ENCODE measurements around the gene HRAS. TPM values are rescaled to one million over a fixed set of nuclear protein-coding genes. Genes with fewer than 3 reads are reported as not detected.

HRAS gene
- total RNA-seq, 1 donor from 2014 or later = 45.2 TPM

DNA sequence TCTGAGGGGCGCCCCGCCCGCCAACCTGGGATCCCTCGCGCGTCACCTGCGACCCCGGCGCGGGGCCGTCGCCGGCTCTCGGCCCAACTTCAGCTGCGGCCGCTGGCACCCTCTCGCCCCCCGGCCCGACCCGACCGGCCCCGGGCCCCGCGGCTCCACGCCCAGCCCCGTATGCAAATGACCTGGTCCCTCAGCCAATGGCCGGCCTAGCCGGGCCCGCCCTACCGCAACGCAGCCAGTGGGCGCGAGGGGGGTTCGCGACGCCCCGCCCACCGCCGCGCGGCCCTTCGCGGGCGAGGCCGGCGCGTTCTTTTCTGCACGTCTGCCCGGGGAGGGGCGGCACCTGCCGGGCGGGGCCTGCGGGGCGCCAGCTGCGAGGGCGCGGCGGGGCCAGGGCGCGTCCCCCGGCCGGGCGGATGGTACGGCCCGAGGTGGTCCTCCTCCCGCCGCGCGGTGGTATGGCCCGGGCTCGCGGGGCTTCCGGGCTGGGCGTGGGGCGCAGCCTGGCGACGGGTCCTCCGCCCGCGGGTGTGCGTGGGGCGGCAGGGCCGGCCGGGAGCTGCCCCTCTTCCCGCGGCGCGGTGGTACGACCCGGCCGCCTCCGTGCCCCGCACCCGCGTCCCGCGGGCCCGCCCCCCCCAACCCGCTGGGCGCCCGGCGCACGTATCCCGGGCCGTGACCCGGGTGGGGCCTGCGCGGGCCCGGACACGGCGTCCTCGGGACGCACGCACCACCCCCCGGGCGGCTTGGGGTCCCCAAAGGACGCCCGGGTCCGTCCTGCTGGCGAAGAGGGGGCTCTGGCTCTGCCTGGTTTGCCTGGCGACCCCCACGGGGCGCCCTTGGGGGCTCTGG is 33.2 kb upstream of the HRAS start:
- ATAC-seq (peak; percentile 91), DNase-seq (ENCODE audit: low spot score) (peak; percentile 94)
- intact Hi-C loops (cut with DNase I) = no loop called here

GRCh38 chr11:567629-568292 is 32.4 kb upstream of the HRAS start:
- intact Hi-C loops (cut with DNase I) = no loop called here
- ATAC-seq = peak; percentile 3
- DNase-seq (ENCODE audit: low spot score) = no peak

DNA sequence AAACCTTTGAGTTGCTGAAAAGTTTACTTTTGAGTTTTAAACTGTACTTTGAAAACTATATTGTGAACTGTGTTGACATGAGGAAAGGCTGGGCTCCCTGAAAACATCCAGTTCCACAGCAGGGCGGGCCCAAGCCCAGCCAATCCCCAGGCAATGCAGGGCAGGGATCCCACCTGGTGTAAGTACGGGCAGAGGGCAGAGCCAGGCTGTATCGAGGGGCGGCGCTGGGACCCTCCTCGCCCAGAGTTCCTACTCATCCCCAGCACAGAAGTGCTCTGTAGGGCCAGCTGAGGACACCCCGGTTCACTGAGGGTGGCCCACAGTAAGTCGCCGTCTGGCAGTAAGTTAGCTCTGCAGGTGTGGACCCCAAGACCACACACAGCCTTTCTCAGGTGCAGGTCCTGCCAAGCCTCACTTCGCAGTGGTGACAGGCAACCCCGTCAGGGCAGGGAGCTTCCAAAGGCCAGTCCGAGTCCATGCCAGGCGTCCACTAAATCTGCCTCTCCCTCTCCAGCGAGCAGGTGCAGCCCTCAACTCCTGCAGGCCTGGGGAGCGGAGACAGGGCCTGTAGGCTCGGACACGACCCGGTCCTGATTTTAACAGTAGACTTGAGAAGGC is 31.7 kb upstream of the HRAS start:
- DNase-seq (ENCODE audit: low spot score) = no peak
- ATAC-seq = no peak
- intact Hi-C loops (cut with DNase I) = no loop called here

DNA sequence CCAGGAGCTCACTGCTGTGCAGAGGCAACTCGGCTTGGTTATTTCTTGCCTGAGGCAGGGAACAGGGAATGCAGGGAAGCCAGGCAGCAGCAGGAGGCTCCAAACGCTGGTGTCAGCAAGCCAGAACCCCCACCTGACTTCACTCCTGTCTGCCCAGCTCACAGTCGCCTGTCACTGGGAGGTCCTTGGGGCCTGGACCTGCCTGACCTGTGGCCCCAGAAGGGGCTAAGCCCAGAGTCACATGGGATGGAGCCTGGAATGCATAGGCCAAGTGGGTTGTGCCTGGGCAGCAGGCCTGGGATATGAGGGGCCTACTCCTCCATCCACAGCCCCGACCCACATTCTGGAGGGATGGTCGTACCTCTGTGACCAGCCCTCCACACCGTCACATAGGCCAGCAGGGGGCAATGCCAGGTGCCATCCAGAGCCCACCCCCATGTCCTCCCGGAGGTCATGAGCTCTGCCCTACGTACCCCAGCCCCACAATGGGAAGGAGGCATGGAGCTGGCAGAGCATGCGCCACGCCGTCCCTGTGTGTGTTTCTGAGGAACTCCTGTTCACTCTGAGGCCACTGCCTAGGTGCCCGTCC is 30.6 kb upstream of the HRAS start:
- ATAC-seq = no peak
- intact Hi-C loops (cut with DNase I) = no loop called here
- DNase-seq (ENCODE audit: low spot score) = no peak

DNA sequence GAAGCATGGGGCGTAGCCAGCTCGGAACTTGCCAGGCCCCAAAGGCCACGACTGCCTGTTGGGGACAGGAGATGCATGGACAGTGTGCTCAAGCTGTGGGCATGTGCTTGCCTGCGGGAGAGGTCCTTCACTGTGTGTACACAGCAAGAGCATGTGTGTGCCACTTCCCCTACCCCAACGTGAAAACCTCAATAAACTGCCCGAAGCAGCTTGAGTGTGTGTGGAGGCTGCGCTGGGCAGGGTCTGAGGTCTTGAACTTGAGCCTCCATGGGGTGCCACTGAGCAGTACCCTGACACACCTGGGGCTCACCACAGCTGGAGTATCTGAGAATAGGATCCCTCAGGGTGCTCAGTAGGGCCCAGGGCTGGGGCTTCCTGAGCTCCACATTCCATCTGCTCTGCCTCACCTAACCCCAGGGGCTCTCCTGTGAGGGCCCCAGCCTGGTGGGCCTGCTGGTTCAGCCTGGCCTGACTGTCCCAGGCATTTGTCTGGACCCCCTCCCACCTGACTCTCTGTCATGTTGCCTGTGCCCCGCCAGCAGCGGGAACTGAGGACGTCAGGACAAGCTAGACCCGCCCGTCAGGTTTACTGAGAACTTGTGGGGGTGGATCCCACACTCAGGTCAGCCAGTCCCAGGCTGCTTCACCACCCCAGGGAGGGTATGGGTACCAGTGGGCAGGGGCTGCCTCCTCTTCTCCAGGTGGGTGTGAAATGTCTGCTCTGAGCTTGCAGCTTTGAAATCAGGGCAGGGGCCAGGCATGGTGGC is 28.6 kb upstream of the HRAS start:
- ATAC-seq = no peak
- intact Hi-C loops (cut with DNase I) = no loop called here

GRCh38 chr11:563066-563811 is 27.9 kb upstream of the HRAS start:
- no peak for DNase-seq (ENCODE audit: low spot score)
- ATAC-seq = no peak
- intact Hi-C loops (cut with DNase I) = no loop called here

More for the DNA sequence above, 28.6 kb upstream of the HRAS start:
- DNase-seq (ENCODE audit: low spot score) = no peak

- intact Hi-C loops (cut with DNase I) = no loop called here
- no peak for ATAC-seq
Measured at GRCh38 chr11:562046-562645, 26.8 kb upstream of the HRAS start.

GRCh38 chr11:561148-562003 is 26.0 kb upstream of the HRAS start:
- ATAC-seq (no peak), DNase-seq (ENCODE audit: low spot score) (no peak)
- intact Hi-C loops (cut with DNase I) = no loop called here

More at GRCh38 chr11:562046-562645, 26.8 kb upstream of the HRAS start:
- no peak for DNase-seq (ENCODE audit: low spot score)

GRCh38 chr11:560305-561147 is 25.1 kb upstream of the HRAS start, which contains the start of the genes LMNTD2 and RASSF7:
TSS of gene LMNTD2 (minus strand) at chr11:560738. CDS start at chr11:560716, 22 bp downstream.
TSS of gene RASSF7 (plus strand) at chr11:560970. CDS start at chr11:561769, 799 bp downstream.
- ATAC-seq (peak; percentile 93), DNase-seq (ENCODE audit: low spot score) (peak; percentile 93)
- intact Hi-C loops (cut with DNase I) = no loop called here

DNA sequence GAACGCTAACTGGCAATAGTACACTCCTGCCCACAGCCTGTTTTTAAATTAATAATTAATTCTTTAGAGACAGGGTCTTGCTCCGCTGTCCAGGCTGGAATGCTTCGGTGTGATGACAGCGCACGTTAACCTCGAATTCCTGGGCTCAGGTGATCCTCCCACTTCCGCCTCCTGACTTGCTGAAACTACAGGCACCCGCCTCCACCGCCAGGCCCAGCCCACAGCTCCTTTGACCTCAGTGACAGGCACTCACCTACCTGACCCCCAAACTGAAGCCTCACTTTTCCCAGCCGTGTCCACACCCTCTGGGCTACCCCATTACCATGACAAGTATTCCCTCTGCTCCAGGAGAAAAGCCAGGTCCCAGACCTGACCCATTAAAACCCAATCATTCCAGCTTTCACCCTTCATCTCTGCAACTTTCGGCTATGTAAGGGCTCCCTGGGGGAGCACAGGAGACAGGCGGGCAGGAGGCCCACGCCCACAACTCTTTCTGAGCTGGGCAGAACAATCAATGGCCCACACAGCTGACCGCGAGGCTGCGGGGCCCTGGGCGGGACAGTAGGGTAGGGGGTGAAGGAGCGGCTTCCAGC is 24.4 kb upstream of the HRAS start:
- intact Hi-C loops (cut with DNase I) = no loop called here
- DNase-seq (ENCODE audit: low spot score) (no peak), ATAC-seq (no peak)

GRCh38 chr11:559020-559620 is 23.7 kb upstream of the HRAS start:
- ATAC-seq (no peak), DNase-seq (ENCODE audit: low spot score) (no peak)
- intact Hi-C loops (cut with DNase I) = no loop called here

DNA sequence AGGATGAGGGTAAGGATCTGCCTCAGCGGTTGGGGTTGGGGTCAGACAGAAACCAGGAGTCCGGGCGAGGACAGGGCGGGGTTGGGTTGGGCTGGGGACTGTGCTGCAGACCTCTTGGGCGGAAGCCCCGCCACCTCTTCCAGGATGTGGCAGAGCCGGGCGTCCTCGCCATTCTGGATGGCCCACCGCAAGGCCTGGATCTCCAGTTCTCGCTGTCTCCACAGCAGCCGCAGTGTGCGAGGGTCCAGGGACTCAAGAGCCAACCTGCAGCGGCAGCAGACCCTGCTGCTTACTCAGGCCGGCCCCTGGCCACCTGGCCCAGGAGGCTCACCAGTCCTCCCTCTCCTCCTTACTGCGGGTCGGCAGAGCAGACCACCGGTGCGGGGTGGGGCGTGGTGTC is 23.1 kb upstream of the HRAS start:
- no peak for DNase-seq (ENCODE audit: low spot score)
- intact Hi-C loops (cut with DNase I) = no loop called here

GRCh38 chr11:557328-558132 is 22.2 kb upstream of the HRAS start:
- DNase-seq (ENCODE audit: low spot score) (no peak), ATAC-seq (no peak)
- intact Hi-C loops (cut with DNase I) = no loop called here

More for the DNA sequence above, 23.1 kb upstream of the HRAS start:
- no peak for ATAC-seq

- intact Hi-C loops (cut with DNase I) = no loop called here
- ATAC-seq (no peak), DNase-seq (ENCODE audit: low spot score) (no peak)
Measured at GRCh38 chr11:556662-557256, 21.4 kb upstream of the HRAS start.

Data from sciatic nerve (tissue), 2 donors.